Bronchus fibroblast of lung (primary cell): ENCODE results near the gene RNF32. TPM values are rescaled to one million over a fixed set of nuclear protein-coding genes. Genes with fewer than 3 reads are reported as not detected.

ENCODE experiments used
- total RNA-seq: library from RNA; depleted of rRNA; stranded (reverse); fragments of >200 nt; gene quantifications from 2 replicates; pipeline ENCODE4 v1.2.3, GENCODE V29; 2015

RNF32 gene
- 0.45 and 2.0 TPM in 2 replicates for total RNA-seq

GRCh38 chr7:156640257-156640948 lies at the start of gene RNF32:
RNF32 (plus strand) TSS chr7:156640774; CDS start chr7:156643878, 3,104 bp downstream.

